ENCODE measurements around the gene NEU2.

- TF ChIP-seq EZH2 (IDR thresholded peaks at IDR 0.05; ENCODE audit: borderline replicate concordance, low read length) (no peak), CTCF (conservative IDR thresholded peaks at IDR 0.05 in 1 of 2, IDR thresholded peaks at IDR 0.05 in 1 of 2; ENCODE audit: extremely low read depth in 1 of 2, insufficient read depth in 1 of 2, low read depth in 1 of 2, low read length in 2 of 2) (no peak)
Observed at GRCh38 chr2:232993231-232993821, 39.1 kb upstream of the NEU2 start.

Data from mammary epithelial cell (primary cell).